GM21447 (cell line): ENCODE results near the gene HMX1.

Source experiments
- ATAC-seq: cut with Tn5 transposase; IDR thresholded peaks from one replicate; pipeline ENCODE4 v1.9.1; 2021; ENCODE audit not compliant: unreplicated experiment

Gene HMX1

GRCh38 chr4:8869002-8869897, 2.4 kb downstream of the HMX1 start:
- ATAC-seq: no peak

- ATAC-seq: no peak
Observed at GRCh38 chr4:8868321-8869001, 3.2 kb downstream of the HMX1 start.

DNA sequence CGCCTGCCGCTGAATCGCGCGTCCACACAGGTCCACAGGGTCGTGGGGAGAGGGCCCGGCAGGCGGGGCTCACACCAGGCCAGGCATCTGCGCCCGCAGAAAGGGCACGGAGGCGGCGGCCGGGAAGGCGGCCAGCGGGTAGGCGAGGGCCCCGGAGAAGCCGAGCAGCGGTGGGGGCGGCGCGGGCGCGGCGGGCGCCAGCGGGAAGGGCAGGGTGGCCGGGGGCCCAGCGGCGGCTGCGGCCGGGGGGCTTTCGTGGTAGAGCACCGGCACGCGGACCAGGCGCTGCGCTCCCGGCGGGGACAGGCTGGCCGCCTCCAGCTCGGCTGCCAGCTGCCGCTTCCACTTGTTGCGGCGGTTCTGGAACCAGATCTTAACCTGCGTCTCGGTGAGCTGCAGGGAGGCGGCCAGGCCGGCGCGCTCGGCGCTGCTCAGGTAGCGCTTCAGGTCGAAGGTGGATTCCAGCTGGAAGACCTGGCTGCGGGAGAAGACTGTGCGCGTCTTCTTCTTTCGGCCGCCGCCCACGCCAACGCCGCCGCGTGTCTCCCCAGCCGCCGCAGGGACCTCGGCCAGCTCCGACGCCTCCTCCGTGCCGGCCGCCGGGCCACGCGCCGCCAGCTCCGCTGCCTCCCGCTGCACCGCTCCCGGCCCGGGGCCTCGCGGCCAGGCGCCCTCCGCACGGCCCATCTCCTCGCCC, 3.9 kb downstream of the HMX1 start:
- ATAC-seq: no peak

DNA sequence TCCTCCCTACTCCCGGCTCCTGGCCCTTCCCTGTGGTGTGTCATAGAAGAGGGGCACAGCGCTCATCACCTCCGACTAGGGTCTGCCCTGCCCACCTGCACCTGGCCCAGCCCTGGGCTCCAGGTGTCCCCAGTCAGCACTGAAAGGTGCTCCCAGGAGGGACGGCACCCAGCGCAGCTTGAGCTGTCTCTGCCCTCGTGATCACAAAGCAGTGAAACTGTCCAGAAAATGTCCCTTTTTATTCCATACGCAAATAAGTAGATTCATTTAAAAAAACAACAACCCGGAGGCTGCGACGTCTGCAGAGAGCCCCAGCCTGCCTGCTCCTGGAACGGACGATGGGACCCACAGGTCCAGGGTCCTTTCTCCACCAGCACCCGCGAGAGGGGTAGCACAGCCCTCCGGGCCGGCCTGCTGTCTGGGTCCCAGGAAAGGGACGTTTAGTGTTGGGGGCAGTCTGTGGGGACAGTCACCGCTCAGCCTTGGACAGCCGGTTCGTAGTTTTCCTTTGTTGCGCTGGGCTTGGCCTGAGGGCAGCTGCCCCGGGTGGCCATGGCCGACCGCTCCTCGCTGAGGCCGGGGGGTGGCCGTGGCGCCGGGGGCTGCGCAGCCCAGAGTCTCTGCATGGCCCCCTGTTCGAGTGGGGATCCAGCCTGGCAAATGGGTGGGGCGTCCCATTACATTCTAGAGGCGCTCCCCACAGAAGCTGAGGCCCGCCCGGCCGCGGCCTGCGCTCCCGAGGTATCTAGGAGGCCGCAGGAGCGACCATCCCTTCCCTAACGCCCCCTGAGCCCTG, 4.6 kb downstream of the HMX1 start:
- ATAC-seq: no peak

DNA sequence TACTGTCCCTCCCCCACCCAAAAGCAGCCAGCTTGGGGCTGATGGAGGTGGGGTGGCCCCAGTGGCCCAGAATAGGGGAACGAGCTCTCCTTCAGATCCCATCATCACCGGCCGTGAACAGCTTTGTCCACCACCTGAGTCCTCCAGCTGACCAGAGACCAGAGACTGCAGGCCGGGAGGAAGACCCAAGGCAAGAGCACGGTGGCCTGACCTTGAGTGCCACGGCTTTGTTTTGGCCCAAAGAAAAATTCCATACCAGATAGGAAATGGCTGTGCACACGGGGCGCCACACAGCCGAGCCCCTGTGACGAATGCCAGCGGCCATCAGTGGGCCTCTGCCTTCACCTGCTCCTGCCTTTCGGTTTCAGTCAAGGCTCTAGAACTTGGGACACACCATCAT, 5.2 kb downstream of the HMX1 start:
- ATAC-seq: no peak

GRCh38 chr4:8865681-8866310, 5.8 kb downstream of the HMX1 start:
- no peak for ATAC-seq

DNA sequence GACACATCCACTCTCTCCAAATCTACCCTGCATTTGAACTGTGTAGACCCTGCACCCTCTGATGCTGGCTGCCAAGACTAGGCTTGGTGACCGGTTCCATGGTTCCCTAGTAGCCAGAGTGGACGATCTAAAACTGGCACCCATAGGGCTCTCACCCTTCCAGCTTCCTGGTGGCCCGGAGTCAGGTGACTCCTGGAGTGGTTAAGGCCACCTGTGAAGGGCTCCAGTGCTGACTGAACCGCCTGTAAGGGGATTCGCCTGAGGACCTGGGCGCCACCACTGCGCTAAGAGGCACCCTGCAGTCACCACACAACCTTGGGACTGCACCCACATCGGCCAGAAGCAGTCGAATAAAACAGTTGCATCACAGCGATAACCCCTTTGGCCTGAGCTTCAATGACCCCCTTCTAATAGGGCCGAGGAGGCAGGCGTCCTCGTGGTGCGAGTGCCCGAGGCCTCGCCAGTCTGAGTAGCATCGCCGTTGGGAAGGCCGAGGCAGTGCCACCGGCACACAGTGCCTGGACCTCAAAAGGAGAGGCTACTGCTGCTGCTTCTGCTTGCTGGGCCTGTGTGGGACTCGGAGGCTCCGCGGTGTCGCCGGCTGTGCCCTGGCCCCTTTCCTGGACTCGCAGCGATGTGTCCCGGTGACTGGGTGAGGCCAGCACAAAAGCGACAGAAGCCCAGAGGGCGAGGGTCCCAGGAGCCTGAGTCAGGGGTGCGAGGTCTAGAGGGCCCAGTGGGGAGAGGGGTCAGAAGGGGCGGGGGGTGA, 6.5 kb downstream of the HMX1 start:
- no peak for ATAC-seq

GRCh38 chr4:8863686-8864682, 7.7 kb downstream of the HMX1 start:
- no peak for ATAC-seq

DNA sequence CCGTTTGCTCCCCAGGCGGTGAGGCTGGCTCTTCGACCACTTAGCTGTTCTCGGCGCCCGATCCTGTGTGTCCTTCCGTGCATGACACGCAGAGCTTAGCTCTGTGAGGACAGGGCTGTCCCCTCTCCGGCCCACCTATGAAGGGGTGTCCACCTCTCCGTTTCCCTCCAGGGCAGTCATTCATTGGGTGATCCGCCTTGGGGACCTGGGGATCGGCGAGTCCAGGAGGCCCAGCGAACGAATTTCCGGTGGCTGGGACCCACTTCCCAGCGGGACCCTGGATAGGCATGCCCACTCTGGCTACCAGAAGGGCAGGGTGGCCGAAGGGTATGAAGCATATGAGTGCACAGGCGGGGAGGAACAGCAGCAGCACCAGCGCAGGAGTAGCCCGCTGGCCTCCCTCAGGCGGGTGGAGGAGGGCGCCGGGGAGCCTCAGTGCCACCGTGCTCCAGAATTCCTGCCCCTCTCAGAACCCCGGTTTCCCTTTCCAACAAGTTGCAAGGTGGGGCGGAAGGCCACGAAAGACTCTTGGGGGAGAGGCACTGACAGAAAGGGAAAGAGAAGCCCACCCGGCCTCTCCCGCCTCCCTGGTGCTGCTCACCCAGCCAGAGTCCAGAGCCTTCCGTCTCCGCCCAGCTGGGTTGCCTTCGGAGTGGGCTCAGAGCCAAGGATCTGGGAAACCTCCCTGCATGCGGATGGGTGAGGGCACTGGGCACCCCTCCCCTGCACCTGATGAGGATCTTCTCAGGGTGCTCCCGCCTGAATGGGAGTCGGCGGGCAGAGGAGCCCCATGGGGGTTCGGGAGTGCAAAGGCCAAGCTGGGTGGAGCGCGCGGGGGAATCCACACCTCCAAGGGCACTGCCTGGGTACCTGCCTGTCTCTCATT, 8.6 kb downstream of the HMX1 start:
- no peak for ATAC-seq

- ATAC-seq: no peak
Observed at GRCh38 chr4:8862334-8862733, 9.3 kb downstream of the HMX1 start.

DNA sequence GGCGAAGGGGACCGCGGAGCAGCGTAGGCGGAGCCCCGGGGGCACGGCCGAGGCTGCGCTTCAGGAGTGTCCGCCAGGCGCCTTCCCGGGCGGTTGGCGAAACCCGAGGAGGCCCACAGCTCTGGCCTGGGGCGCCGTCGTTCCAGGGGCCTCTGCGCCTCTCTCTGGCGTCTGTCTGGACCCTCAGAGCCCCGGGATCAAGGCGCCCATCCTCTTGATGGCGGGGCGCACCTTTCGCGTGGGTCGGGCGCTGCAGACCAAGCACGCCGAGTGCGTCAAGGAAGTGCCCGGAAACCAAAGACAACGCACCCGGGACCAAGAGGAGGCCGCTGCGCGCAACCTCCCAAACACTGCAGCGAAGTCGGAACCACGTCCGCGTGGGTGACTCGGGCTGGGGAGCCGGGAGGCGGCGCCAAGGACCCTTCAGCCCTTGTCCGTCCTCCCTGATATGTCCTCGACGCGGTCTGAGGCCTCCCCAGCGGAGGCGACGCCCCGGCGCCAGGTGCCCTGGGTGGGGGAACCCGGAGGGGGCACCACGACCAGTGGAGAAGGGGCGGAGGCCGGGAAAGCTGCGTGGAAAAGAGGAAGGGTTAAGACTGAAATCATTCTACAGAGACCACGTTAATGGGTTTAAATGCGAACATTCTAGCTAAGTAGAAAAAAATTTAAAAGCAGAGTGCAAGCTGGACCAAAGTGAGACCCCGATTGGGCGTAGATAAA, 9.9 kb downstream of the HMX1 start:
- ATAC-seq: no peak

DNA sequence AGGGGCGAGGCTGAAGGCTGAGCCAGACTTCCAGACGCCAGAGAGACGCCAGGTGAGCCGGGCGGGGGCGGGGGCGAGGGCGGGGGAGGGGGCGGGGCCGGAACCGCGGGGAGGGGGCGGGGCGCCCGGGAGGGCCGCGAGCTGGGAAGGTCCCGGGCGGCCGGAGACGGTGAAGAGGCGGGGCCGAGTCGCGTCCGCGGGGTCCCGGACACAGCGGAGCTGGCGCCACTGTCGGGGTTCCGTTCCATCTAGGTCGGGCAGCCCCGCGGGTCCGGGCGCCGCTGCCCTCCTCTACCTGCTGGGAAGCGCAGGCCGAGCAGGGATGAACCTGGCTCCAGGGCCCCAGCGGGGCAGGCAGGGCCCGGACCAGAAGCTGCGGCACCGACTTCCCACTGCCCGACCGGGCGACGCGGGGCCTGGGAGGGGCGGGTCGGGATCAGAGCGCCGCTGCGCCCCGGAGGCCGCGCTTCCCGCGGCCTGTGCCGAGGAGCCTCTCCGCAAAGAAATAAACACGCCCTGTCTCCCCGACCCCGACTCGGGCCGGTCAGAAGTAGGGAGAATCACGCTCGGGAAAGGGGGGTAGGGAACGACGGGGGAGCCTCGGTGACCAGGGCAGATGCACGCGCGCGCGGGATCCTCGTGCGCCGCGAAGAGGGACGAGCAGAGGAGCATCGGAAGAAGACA, 10.6 kb downstream of the HMX1 start:
- no peak for ATAC-seq

DNA sequence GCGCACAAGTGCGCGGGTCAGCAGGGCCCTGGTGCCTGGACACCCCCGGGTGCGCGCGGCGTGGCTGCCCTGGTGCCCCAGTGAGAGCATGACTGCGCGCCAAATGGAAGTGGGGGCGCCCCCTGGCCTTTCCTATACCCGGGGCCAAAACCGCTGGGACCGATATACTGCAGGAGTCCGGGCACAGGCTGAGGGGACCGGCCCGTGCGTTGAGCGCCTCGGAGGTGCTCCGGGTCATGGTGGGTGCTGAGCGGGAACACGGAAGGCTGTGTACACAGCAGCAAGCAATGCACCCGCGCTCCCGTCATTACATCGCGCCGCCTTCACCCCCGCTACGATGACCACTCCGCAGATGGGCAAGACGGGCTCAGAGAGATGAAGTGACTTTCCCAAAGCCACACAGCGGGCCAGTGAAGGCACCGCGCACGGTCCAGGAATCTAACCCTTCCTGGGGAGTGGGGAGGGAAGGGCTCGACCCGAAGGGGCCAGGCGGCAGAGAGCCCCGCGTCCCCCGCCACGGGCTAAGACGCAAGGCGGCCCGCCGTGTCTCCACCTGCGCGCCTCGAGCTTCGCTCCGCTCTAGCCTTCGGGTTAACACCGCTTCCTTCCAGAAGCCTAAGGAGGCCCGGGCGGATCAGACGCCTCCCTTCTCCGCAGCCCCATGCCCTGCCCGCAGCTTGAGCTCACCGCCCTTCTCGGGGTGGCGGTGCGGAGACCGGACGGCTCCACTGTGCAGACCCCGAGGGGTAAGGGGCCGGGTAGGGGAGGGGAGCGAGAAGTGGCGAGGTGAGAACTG, 11.3 kb downstream of the HMX1 start:
- no peak for ATAC-seq

DNA sequence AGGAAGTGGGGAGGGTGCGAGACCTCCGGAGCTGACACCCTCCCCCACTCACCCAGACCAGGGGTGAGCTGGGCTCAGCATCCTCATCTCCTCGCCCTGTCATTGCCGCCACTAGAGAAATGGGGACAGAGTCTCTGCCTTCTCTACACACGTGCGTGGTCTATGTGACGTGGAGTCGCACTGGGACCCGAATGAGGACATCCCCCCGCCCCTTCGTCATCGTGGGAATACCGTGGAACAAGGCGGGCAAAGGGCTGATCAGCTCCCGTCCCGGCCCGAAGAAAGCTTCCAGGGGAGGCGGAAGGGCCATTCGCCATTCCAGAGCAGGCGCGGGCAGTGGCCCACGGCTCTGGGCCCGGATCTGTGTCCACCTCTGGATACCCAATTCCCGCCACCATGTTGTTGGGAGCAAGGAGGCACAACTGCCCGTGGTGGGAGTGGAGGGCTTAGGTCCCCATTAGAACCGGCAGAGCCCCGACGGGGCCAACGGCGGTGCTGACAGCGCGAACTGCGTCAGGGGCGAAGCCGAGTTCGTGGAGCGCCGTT, 12.0 kb downstream of the HMX1 start:
- ATAC-seq: no peak

DNA sequence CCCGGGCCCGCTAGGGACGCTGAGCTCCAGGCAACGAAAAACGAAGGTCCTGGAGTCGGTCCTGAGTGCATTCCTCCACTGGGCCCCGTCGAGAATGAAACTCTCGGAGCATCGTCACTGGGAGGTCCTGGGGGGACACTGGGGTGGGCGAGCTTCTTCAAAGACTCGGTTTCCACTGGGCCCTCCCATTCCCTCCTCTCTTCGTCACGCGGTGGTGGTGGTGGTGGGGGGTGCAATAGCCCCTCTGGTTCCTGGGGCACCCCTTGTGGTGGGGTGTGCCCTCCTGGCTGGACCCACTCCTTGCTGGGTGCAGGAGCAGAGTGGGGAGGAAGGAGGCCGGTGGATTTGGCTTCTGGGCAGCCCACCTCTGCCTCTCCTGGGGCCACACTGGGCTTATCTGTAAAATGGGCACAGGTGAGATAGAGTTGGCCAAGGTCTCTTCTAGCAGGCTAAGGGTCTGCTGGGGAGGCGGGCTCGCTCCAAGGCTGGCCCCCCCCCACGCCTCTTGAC, 12.9 kb downstream of the HMX1 start:
- ATAC-seq: no peak
